Osteoblast (primary cell): ENCODE data around the gene NAGA. TPM values are rescaled to one million over a fixed set of nuclear protein-coding genes. Genes with fewer than 3 reads are reported as not detected.
"Not testable (repeated sequence)": the region's sequence is repeated elsewhere in the genome, so short reads cannot be mapped to it uniquely, and the experiment has no call there.

Source experiments
- DNase-seq: peaks from one replicate; pipeline ENCODE4 v3.0.0; 2011; ENCODE audit warnings: low spot score, mixed read lengths; ENCODE audit not compliant: insufficient read length; ENCODE audit errors: missing footprints
- H2AFZ ChIP-seq: 2 replicates; pipeline ENCODE4 v1.6.0; 2011; ENCODE audit warnings: mild to moderate bottlenecking, low read length
- H3K27ac ChIP-seq: 2 replicates; pipeline ENCODE4 v1.5.1; 2011; ENCODE audit warnings: mild to moderate bottlenecking, low read depth, low read length, moderate library complexity
- H3K27me3 ChIP-seq: 2 replicates; pipeline ENCODE4 v1.6.0; 2012; ENCODE audit warnings: mild to moderate bottlenecking, control low read depth, inconsistent platforms, low read length, moderate library complexity; ENCODE audit not compliant: insufficient read depth
- H3K36me3 ChIP-seq: 2 replicates; pipeline ENCODE4 v1.5.1; 2011; ENCODE audit warnings: mild to moderate bottlenecking, low read length, control low read depth, moderate library complexity; ENCODE audit not compliant: insufficient read depth
- H3K4me1 ChIP-seq: 2 replicates; pipeline ENCODE4 v1.5.1; 2011; ENCODE audit warnings: mild to moderate bottlenecking, low read length, control low read depth, moderate library complexity; ENCODE audit not compliant: insufficient read depth
- H3K4me2 ChIP-seq: 2 replicates; pipeline ENCODE4 v1.6.0; 2011; ENCODE audit warnings: mild to moderate bottlenecking, low read length; ENCODE audit not compliant: insufficient read depth
- H3K4me3 ChIP-seq: fragments of 200-600 bp; sonication (generic); 3 replicates; pipeline ENCODE4 v1.5.1; 2012; ENCODE audit warnings: mild to moderate bottlenecking, low read length, inconsistent platforms; ENCODE audit not compliant: insufficient read depth
- H3K79me2 ChIP-seq: 2 replicates; pipeline ENCODE4 v1.6.0; 2012; ENCODE audit warnings: mild to moderate bottlenecking, low read length, control low read depth, inconsistent platforms; ENCODE audit not compliant: insufficient read depth
- H3K9me3 ChIP-seq: 2 replicates; pipeline ENCODE4 v1.5.1; 2011; ENCODE audit warnings: low read depth, low read length, control low read depth
- H4K20me1 ChIP-seq: 2 replicates; pipeline ENCODE4 v1.6.0; 2012; ENCODE audit warnings: mild to moderate bottlenecking, low read length, control low read depth; ENCODE audit not compliant: insufficient read depth
- total RNA-seq: library from RNA; depleted of rRNA; stranded (reverse); fragments of >200 nt; gene quantifications from 2 replicates; pipeline ENCODE4 v1.2.3, GENCODE V29; 2012
- TF ChIP-seq, protein P1 (sequence below): IDR thresholded peaks from 2 replicates; pipeline ENCODE4 v1.5.1; 2011; ENCODE audit warnings: mild to moderate bottlenecking, low read depth, low read length, moderate library complexity; ENCODE audit errors: extremely low read depth

Gene NAGA
- total RNA-seq, 1 donor = 44.2 TPM

DNA sequence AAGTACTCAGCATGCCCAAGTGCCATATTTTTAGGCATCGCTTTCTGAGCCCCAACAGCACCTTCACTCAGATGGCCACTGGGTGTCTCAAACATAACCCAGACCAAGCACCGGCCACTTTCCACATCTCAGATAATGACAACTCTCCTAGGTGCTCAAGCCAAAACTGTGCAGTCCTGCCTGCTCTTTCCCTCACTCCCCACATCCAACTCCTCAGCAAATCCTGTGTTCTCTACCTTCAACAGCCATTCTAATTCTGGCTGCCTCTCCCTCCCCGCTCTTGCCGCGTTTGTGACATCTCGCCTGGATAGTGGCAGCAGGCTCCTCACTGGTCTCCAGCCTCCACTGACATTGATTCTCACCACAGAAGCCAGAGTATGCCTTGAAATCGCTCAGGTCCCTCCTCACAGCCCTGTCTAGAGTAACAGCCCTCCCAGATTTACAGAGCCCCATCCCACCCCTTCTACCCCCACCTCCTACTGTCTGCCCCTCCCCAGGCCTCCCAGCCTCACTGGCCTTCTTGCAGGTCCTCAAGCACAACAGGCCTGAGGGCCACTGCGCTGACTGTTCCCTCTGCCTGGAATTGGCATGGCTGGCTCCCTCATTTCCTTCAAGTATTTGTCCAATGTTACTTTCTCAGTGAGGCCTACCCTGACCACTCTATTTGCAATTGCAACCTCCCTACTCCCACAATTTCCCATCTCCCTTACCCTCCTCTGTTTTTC lies 2.2 kb upstream of the NAGA start:
- Histone ChIP-seq H3K36me3 (peaks cover 23% of the 10 kb centered on the region), H3K79me2 (peaks cover 25% of the 10 kb centered on the region), H3K27ac (no peak overlapping the region), H3K4me1 (peaks cover 30% of the 10 kb centered on the region), H3K9me3 (no peaks in the 10 kb centered on the region), H4K20me1 (no peaks in the 10 kb centered on the region), H2AFZ (no peak overlapping the region), H3K4me3 (no peak overlapping the region), H3K27me3 (no peaks in the 10 kb centered on the region), H3K4me2 (no peak overlapping the region)
- TF ChIP-seq, protein P1, sequence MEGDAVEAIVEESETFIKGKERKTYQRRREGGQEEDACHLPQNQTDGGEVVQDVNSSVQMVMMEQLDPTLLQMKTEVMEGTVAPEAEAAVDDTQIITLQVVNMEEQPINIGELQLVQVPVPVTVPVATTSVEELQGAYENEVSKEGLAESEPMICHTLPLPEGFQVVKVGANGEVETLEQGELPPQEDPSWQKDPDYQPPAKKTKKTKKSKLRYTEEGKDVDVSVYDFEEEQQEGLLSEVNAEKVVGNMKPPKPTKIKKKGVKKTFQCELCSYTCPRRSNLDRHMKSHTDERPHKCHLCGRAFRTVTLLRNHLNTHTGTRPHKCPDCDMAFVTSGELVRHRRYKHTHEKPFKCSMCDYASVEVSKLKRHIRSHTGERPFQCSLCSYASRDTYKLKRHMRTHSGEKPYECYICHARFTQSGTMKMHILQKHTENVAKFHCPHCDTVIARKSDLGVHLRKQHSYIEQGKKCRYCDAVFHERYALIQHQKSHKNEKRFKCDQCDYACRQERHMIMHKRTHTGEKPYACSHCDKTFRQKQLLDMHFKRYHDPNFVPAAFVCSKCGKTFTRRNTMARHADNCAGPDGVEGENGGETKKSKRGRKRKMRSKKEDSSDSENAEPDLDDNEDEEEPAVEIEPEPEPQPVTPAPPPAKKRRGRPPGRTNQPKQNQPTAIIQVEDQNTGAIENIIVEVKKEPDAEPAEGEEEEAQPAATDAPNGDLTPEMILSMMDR = peak; percentile 16
- DNase-seq = peak; percentile 11

DNA sequence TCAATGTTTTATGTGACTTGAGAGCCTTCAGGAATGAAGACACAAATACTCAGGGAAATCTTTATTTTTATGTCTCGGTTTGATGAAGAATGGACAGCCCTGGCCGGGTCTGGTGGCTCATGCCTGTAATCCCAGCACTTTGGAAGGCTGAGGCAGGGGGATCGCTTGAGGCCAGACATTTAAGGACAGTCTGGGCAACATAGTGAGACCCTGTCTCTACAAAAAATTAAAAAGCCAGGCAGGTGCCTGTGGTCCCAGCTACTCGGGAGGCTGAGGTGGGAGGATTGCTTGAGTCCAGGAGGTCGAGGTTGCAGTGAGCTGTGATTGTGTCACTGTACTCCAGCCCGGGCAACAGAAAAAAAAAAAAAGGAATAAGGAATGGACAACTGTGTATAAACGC lies 896 bp upstream of the NAGA start:
- H3K27me3 ChIP-seq, DNase-seq, H4K20me1 ChIP-seq, H3K9me3 ChIP-seq: not testable (repeated sequence)
- Histone ChIP-seq H2AFZ (peak overlapping the region; percentile 99), H3K27ac (peak overlapping the region; percentile 94), H3K79me2 (peaks cover 25% of the 10 kb centered on the region), H3K4me3 (peak overlapping the region; percentile 85), H3K4me2 (peak overlapping the region; percentile 91), H3K36me3 (peaks cover 14% of the 10 kb centered on the region), H3K4me1 (peaks cover 30% of the 10 kb centered on the region)

DNA sequence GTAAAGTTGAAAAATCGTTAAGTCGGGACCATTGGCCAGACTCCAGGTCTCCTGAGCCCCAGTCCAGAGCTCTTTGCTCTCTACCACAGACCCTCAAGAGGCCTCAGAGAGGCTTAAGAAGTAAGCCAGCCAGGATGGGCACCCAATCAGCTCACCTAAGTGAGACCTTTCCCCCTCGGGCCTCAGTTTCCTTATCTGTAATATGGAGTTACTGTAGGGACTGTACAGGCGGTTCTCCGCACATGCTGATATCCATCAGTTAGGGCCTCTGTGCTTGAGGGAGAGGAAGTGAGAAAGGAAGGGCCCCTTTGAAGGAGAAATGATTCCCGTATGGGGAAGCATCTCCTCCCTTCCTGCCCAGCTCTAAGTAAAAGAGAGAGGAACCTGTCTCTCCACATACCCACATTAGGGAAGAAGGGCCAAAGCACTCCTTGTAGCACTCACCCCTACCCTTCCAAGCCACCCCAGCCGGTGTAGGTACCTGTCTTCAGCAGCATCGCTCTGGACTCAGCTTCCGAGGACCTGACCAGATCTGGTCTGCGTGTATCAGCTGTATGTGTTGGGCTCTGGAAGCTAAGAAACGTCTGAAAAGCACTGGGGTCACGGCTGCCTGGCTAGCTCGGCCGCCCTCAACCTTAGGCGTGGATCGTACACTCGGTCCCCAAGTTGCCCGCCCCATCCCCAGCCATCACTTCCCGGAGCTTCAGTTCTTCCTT lies 653 bp downstream of the NAGA start:
- Histone ChIP-seq H3K79me2 (peaks cover 16% of the 10 kb centered on the region), H3K4me2 (peak overlapping the region; percentile 91), H3K4me1 (peaks cover 26% of the 10 kb centered on the region), H4K20me1 (no peaks in the 10 kb centered on the region), H2AFZ (peak overlapping the region; percentile 99), H3K27ac (peak overlapping the region; percentile 94), H3K36me3 (peaks cover 5% of the 10 kb centered on the region), H3K9me3 (no peaks in the 10 kb centered on the region), H3K27me3 (no peaks in the 10 kb centered on the region), H3K4me3 (peak overlapping the region; percentile 85)
- peak; percentile 59 for DNase-seq
- TF ChIP-seq, protein P1 = no peak

DNA sequence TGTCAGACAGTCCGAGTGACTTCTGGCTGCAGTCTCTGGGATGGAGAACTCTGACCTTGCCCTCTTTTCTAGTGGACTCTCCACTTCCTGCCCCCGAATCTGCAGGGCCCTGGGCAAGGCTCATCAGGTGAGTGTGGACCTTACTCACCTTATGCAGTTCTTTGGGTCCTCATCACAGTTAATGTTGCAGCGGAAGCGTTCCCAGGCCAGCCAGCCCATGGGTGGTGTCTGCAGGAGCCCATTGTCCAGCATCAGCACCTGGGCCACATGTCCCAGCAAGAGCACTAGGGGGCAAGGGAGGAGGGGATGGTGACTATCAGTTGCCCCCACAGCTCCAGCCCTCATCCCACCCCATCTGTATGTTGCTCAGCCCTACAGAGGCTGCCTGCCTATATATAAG lies 2.3 kb downstream of the NAGA start:
- no peak overlapping the region for H3K4me2 ChIP-seq
- no peaks in the 10 kb centered on the region for H3K9me3 ChIP-seq
- H3K79me2 ChIP-seq = peaks cover 2% of the 10 kb centered on the region
- H3K4me3 ChIP-seq = no peak overlapping the region
- DNase-seq = peak; percentile 26
- no peak overlapping the region for H3K27ac ChIP-seq
- no peak overlapping the region for H2AFZ ChIP-seq
- TF ChIP-seq, protein P1 = no peak
- H3K27me3 ChIP-seq = no peaks in the 10 kb centered on the region
- H4K20me1 ChIP-seq = no peaks in the 10 kb centered on the region
- peaks cover 5% of the 10 kb centered on the region for H3K36me3 ChIP-seq
- H3K4me1 ChIP-seq = peaks cover 15% of the 10 kb centered on the region
